ENCODE data around the gene B9D2. TPM values are rescaled to one million over a fixed set of nuclear protein-coding genes. Genes with fewer than 3 reads are reported as not detected.

The B9D2 gene, protein sequence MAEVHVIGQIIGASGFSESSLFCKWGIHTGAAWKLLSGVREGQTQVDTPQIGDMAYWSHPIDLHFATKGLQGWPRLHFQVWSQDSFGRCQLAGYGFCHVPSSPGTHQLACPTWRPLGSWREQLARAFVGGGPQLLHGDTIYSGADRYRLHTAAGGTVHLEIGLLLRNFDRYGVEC
- total RNA-seq = 3.7 and 5.7 TPM in 2 replicates

DNA sequence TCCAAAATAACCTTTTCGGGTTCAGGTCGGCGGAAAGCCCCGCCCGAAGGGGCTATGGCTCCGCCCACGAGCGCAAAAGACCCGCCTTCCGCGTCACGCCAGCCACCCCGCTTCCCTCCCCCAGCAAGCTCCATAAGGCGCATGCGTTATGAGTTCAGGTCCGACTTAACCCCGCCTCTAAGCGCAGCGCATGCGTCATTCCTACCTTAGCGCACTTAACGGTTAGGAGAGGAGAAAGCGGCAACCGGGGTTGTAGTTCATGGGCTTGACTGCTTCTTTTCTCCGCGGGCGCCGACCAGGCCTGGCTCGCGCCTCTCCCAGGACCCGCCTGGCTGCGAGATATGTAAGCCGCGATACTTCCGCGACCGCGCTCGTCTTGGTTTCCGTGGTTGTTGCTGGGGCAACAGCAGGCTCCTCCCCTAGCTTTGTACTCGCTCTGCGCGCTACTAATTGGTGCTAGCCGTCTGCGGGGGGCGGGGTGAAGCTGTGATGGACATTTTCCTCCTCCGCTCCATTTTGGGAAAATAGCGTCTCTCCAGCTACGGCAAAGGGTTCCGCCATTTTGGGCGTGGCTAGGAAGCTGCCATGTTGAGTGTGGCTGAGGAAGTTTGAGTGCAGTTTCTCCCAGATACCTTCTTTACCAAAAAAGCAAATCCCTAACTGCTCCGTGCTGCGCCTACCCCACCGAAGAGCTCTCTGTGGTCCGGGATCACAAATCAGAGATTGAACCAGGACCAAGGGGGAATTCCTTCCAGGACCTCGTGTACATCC, at the start of gene B9D2:
B9D2 (minus strand) TSS at position 397 of the 771 bp plus-strand sequence. CDS start 630 bp downstream, outside the sequence.

GRCh38 chr19:41397086-41398049, 33.4 kb upstream of the B9D2 start, which contains the start of the genes BCKDHA and EXOSC5:
Gene BCKDHA (plus strand): TSS chr19:41397818. CDS start chr19:41397828, 10 bp downstream.
Gene EXOSC5 (minus strand): TSS chr19:41397359. CDS start chr19:41397328, 31 bp downstream.

DNA sequence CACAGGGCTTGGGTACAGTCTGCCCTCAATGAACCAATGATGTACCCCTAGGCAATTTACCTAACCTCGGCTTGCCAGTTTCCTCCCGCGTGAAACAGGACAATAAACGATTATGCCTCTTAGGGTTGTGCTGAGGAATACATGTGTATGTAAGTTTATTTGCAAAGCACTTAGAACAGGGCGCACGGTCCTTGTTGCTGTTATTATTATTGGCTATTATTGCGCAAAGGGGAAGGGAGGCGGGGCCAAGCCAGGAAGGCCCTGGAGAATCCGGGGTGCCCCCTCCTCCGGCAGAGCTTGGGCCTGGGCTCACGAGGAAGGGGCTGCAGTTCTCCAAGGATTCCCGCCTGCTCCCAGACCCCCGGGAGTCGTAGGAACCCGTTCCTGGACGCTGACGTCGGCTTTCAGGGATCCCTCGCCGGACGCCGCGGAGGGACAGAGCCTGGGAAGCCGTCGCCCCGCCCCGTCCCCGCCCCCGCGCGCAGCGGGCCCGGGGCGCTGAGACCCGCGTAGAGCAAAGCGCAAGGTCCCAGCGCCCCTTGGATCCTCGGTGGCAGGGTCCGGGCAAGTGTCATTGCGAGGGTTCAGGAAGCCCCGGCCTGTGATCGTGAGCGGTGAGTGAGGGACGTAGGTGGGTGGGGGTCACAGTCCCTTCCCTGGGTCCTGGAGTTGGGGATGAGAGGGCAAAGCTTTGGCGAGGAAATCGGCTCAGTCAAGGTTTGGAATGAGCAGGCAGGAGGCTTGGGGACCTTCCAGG, 12.5 kb upstream of the B9D2 start, which contains the start of gene TMEM91:
TMEM91 (plus strand) TSS at position 293 of the 757 bp plus-strand sequence. CDS start 1,777 bp downstream, outside the sequence.

GRCh38 chr19:41353466-41354342, 10.2 kb downstream of the B9D2 start, which contains the start of gene TGFB1:
Gene TGFB1 (minus strand): TSS chr19:41353922. CDS start chr19:41353044, 878 bp downstream.

DNA sequence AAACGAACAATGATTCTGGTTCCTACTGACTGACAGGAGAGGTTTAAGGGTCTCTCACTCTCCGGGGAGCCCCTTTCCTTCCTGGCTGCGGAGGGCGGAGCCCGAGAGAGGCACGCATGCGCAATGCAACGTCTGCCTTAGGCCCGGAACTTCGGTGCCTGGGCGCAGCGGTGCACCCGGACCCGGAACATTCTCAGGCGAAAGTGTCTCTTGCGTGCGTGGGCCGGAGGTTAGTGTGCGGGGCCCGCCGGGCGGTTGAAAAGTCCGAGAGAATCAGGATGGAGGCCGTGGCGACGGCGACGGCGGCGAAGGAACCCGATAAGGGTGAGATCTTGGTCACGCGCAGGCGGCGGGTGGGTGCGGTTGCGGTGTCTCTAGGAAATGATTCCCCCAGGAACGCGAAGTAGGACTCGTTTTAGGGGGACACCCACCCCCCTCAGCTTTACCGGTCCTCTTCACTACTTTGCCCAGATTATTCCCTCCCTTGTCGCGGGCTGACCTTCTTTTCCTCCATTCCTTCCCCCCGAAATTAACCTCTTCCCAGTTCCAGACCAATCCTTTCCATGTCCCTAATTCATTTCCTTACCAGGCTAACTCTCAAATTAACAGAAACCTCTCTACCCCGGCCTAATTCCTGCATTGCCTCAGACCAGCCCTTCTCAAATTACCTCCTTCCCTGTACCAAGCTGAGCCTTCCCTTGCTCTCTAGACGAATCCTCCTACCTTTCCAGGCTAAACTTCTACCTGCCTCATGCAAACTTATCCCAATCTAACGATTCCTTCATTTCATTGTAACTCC, 53.7 kb downstream of the B9D2 start, which contains the start of gene CCDC97:
CCDC97 (plus strand) TSS at position 140 of the 799 bp plus-strand sequence; CDS start at position 279, 139 bp downstream.

Other genes starting within 250 kb of the B9D2 start
- gene CYP2F1, start 249.7 kb downstream of the B9D2 start, total RNA-seq = not detected in 2 replicates
- gene CYP2S1, start 170.9 kb downstream of the B9D2 start, total RNA-seq = 0.62 and 0.79 TPM in 2 replicates
- gene AXL, start 144.9 kb downstream of the B9D2 start, total RNA-seq = 165 and 211 TPM in 2 replicates
- 72.3 and 97.8 TPM in 2 replicates for gene HNRNPUL1, start 99.8 kb downstream of the B9D2 start, total RNA-seq
- gene CCDC97, start 54.0 kb downstream of the B9D2 start, total RNA-seq = 8.3 and 9.3 TPM in 2 replicates
- gene TGFB1, start 10.2 kb downstream of the B9D2 start, total RNA-seq = 16.9 and 37.2 TPM in 2 replicates
- gene TMEM91, start 12.4 kb upstream of the B9D2 start, total RNA-seq = 4.2 and 4.3 TPM in 2 replicates
- gene EXOSC5, start 33.2 kb upstream of the B9D2 start, total RNA-seq = 7.2 and 11.0 TPM in 2 replicates
- 23.1 and 26.3 TPM in 2 replicates for gene BCKDHA, start 33.7 kb upstream of the B9D2 start, total RNA-seq
- gene B3GNT8, start 63.2 kb upstream of the B9D2 start, total RNA-seq = 0.26 and 2.0 TPM in 2 replicates
- gene DMAC2, start 75.8 kb upstream of the B9D2 start, total RNA-seq = 20.0 and 23.9 TPM in 2 replicates
- not detected in 2 replicates for gene ERICH4, start 79.0 kb upstream of the B9D2 start, total RNA-seq
- gene CEACAM21, start 212.0 kb upstream of the B9D2 start, total RNA-seq = 0.06 TPM in 1 of 2 replicates, not detected in the other

Measured in aortic smooth muscle cell (primary cell).